H1 (cell line): ENCODE results near the gene ATP6V1B1. TPM values are rescaled to one million over a fixed set of nuclear protein-coding genes. Genes with fewer than 3 reads are reported as not detected.

Experiments used
- ATF3 ChIP-seq: IDR thresholded peaks from 2 replicates; pipeline ENCODE4 v1.6.1; 2011; ENCODE audit warnings: low read depth, mild to moderate bottlenecking, low read length; ENCODE audit not compliant: insufficient read depth
- BACH1 ChIP-seq: IDR thresholded peaks from 2 replicates; pipeline ENCODE4 v1.6.1; 2012; ENCODE audit warnings: low read length, improper control_type of control experiment
- CEBPB ChIP-seq: IDR thresholded peaks from 2 replicates; pipeline ENCODE4 v1.6.1; 2012; ENCODE audit warnings: low read depth, low read length
- CHD7 ChIP-seq: fragments of 300-600 bp; sonication (generic); IDR thresholded peaks from 2 replicates; pipeline ENCODE4 v1.7.1; 2012; ENCODE audit warnings: low read length, moderate library complexity, mild to moderate bottlenecking, inconsistent platforms; ENCODE audit not compliant: insufficient replicate concordance
- FOSL1 ChIP-seq: IDR thresholded peaks from 2 replicates; pipeline ENCODE4 v1.6.1; 2011; ENCODE audit warnings: mild to moderate bottlenecking, low read depth, low read length, moderate library complexity; ENCODE audit not compliant: insufficient read depth
- HDAC6 ChIP-seq: IDR thresholded peaks from one replicate; pipeline ENCODE4 v1.7.1; 2012; ENCODE audit warnings: low read depth, mild to moderate bottlenecking, inconsistent platforms, low read length, moderate library complexity
- KDM1A ChIP-seq: fragments of 200-600, 300-600 bp; sonication (generic); IDR thresholded peaks from 2 replicates; pipeline ENCODE4 v1.7.1; 2016; ENCODE audit warnings: mild to moderate bottlenecking, low read length, borderline replicate concordance
- MAFK ChIP-seq: IDR thresholded peaks from 2 replicates; pipeline ENCODE4 v1.6.1; 2012; ENCODE audit warnings: low read depth, mild to moderate bottlenecking, improper control_type of control experiment, low read length
- RXRA ChIP-seq: IDR thresholded peaks from 2 replicates; pipeline ENCODE4 v1.6.1; 2011; ENCODE audit warnings: low read depth, mild to moderate bottlenecking, low read length, moderate library complexity; ENCODE audit not compliant: insufficient read depth
- polyA plus RNA-seq, 7 experiments: library from polyadenylated mRNA; depleted of rRNA in 3 of 7; stranded (reverse) in 5 of 7; unstranded in 2 of 7; fragments of >200 nt in 5 of 7; fragments of 200-250 nt in 2 of 7; gene quantifications; 1 replicate in 5 of 7; 2 replicates in 1 of 7; 4 replicates in 1 of 7; pipeline versions ENCODE4 v1.2.1 to v1.2.3, GENCODE V29; 2011 to 2013; ENCODE audit warnings: missing spikeins in 2 of 7, mixed read lengths in 2 of 7
- total RNA-seq: library from RNA; stranded (reverse); fragmentation: NEBNext Ultra II Directional; extraction: Animal tissue kit (Norgen Biotek cat#: 25700); gene quantifications from 2 replicates; pipeline ENCODE4 v1.2.1, GENCODE V29; 2021

The ATP6V1B1 gene
- total and polyA plus RNA-seq, 2 of the 8 experiments (the other 6 are each of a cell fraction or from before 2014, with no cell fraction given) = not detected

GRCh38 chr2:70939839-70940580 lies 4.3 kb downstream of the ATP6V1B1 start (continued):
- TF ChIP-seq CHD7 (no peak), RXRA (no peak), ATF3 (no peak), FOSL1 (no peak), HDAC6 (no peak), KDM1A (no peak), MAFK (no peak), CEBPB (no peak), BACH1 (no peak)
